ENCODE data around the gene ACTG1.

DNA sequence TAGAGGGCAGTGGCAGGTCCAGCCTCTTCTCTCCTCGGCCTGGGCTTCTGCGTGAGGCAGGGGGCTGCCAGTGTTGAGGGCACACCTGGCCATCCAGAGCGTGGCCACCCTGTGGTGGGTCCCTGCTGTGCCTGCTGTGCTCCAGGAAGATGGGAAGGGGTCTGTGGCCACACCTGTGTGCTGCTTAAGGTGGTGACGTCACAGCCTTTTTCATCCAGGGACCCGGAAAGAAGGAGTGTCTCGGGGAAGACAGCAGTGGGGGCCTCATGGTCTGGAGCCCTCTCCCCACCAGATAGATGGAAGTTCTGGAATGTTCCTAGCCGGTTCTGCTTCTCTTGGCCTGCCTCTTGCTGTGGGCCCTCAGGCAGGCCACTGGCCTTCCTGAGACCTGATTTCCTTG, 36.5 kb downstream of the ACTG1 start:
- no peak for TF ChIP-seq CTCF (conservative IDR thresholded peaks at IDR 0.05 in 1 of 2, IDR thresholded peaks at IDR 0.05 in 1 of 2; ENCODE audit: extremely low read depth in 1 of 2, insufficient read depth in 1 of 2, low read depth in 1 of 2, low read length in 2 of 2)
- no peak for TF ChIP-seq EZH2 (IDR thresholded peaks at IDR 0.05; ENCODE audit: borderline replicate concordance, low read length)
